Esophagus squamous epithelium (tissue), 5 donors: ENCODE results near the gene PRSS27. TPM values are rescaled to one million over a fixed set of nuclear protein-coding genes. Genes with fewer than 3 reads are reported as not detected.

ENCODE experiments used
- DNase-seq: peaks from one replicate; lab custom pipeline; 2025; lab: John Stamatoyannopoulos, UW
- H3K27ac ChIP-seq, 4 donors: fragments of 200-600 bp; sonication (generic); one replicate each; pipeline ENCODE4 v1.5.1; 2016 to 2019; ENCODE audit warnings: mild to moderate bottlenecking in 1 of 4
- H3K27me3 ChIP-seq, 4 donors: fragments of 200-600 bp; sonication (generic); 1 replicate in 3 of 4; 2 replicates in 1 of 4; pipeline versions ENCODE4 v1.5.1 to v1.6.0; 2017 to 2021; ENCODE audit warnings: antibody characterized with exemption in 1 of 4
- H3K36me3 ChIP-seq, 3 donors: fragments of 200-600 bp; sonication (generic); one replicate each; pipeline ENCODE4 v1.5.1; 2016 to 2019
- H3K4me1 ChIP-seq, 3 donors: fragments of 200-600 bp; sonication (generic); one replicate each; pipeline ENCODE4 v1.5.1; 2017 to 2019
- H3K4me3 ChIP-seq, 4 donors: fragments of 200-600 bp; sonication (generic); 1 replicate in 3 of 4; 2 replicates in 1 of 4; pipeline ENCODE4 v1.5.1; 2016 to 2019; ENCODE audit warnings: mild to moderate bottlenecking in 2 of 4, moderate library complexity in 1 of 4
- H3K9me3 ChIP-seq, 3 donors: fragments of 200-600 bp; sonication (generic); one replicate each; pipeline ENCODE4 v1.5.1; 2016 to 2019
- POLR2A ChIP-seq, 4 donors: fragments of 450-650 bp; IDR thresholded peaks; one replicate each; pipeline ENCODE4 v1.6.1; 2017; ENCODE audit warnings: antibody characterized with exemption in 4 of 4, mild to moderate bottlenecking in 4 of 4, moderate library complexity in 3 of 4
- WGBS, 2 donors: methylation state at CpG; one replicate each; pipeline ENCODE4 v1.1.5; 2018; 5-methylcytosine and 5-hydroxymethylcytosine counted together
- intact Hi-C: fragments of 100-400 bp; cut with DNase I; formaldehyde crosslinking; loops from one replicate; pipeline ENCODE4 v1.15.0; 2022
- total RNA-seq, 4 donors: library from RNA; depleted of rRNA; stranded (reverse); fragments of >200 nt; gene quantifications; one replicate each; pipeline ENCODE4 v1.1.0, GENCODE V29; 2016
- TF ChIP-seq, protein P1 (sequence below), 6 experiments: fragments of 450-650 bp in 4 of 6; fragments of 200-600 bp in 2 of 6; sonication (generic) in 2 of 6; IDR thresholded peaks; one replicate each; pipeline ENCODE4 v1.5.1; 2016 to 2019; ENCODE audit warnings: antibody characterized with exemption in 6 of 6, mild to moderate bottlenecking in 4 of 6, moderate library complexity in 4 of 6
- donor health status: DM: yes; HTN: yes; CAD: no.

The PRSS27 gene
- total RNA-seq, 4 donors from 2014 or later: 188 to 463 (median 228) TPM

DNA sequence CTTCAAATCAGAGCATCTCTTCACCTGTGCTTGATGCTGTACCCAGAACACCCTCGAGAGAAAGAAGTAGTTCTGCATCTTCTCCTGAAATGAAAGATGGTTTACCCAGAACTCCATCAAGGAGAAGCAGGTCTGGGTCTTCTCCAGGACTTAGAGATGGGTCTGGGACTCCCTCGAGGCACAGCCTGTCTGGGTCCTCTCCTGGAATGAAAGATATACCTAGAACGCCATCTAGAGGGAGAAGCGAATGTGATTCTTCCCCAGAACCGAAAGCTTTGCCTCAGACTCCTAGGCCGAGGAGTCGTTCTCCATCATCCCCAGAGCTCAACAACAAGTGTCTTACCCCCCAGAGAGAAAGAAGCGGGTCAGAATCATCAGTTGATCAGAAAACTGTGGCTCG lies 44.7 kb upstream of the PRSS27 start:
- TF ChIP-seq, protein P1, sequence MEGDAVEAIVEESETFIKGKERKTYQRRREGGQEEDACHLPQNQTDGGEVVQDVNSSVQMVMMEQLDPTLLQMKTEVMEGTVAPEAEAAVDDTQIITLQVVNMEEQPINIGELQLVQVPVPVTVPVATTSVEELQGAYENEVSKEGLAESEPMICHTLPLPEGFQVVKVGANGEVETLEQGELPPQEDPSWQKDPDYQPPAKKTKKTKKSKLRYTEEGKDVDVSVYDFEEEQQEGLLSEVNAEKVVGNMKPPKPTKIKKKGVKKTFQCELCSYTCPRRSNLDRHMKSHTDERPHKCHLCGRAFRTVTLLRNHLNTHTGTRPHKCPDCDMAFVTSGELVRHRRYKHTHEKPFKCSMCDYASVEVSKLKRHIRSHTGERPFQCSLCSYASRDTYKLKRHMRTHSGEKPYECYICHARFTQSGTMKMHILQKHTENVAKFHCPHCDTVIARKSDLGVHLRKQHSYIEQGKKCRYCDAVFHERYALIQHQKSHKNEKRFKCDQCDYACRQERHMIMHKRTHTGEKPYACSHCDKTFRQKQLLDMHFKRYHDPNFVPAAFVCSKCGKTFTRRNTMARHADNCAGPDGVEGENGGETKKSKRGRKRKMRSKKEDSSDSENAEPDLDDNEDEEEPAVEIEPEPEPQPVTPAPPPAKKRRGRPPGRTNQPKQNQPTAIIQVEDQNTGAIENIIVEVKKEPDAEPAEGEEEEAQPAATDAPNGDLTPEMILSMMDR (IDR thresholded peaks at IDR 0.05): no peak
- TF ChIP-seq POLR2A (IDR thresholded peaks at IDR 0.05): no peak
- Histone ChIP-seq H3K4me1 (peaks cover 10 to 29% (median 23%) of the 10 kb centered on the region in 3 donors), H3K36me3 (peaks cover 79 to 100% (median 97%) of the 10 kb centered on the region in 3 donors), H3K27me3 (no peaks in the 10 kb centered on the region), H3K4me3 (no peak overlapping the region), H3K9me3 (no peaks in the 10 kb centered on the region), H3K27ac (no peak overlapping the region)
- DNase-seq: no peak
- 78 to 90% methylated on average over 6 to 8 of the region's 9 CpGs for WGBS, 2 donors
- intact Hi-C loops: no loop called here

DNA sequence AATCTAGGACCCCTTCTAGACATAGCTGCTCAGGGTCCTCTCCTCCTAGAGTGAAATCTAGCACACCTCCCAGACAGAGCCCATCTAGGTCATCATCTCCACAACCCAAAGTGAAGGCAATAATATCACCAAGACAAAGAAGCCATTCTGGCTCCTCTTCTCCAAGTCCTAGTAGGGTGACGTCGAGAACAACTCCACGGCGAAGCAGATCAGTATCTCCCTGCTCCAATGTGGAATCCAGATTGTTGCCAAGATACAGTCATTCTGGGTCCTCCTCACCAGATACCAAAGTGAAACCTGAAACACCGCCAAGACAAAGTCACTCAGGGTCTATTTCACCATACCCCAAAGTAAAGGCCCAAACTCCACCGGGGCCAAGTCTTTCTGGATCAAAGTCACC lies 43.1 kb upstream of the PRSS27 start:
- Histone ChIP-seq H3K36me3 (peaks cover 78 to 100% (median 96%) of the 10 kb centered on the region in 3 donors), H3K4me1 (peaks cover 0 to 20% (median 9%) of the 10 kb centered on the region in 3 donors), H3K27ac (no peak overlapping the region), H3K27me3 (no peaks in the 10 kb centered on the region), H3K9me3 (no peaks in the 10 kb centered on the region), H3K4me3 (no peak overlapping the region)
- 95 to 96% methylated on average over 4 to 6 of the region's 6 CpGs for WGBS, 2 donors
- no peak for DNase-seq
- TF ChIP-seq POLR2A (IDR thresholded peaks at IDR 0.05): no peak
- TF ChIP-seq, protein P1 (IDR thresholded peaks at IDR 0.05): no peak
- intact Hi-C loops: no loop called here

DNA sequence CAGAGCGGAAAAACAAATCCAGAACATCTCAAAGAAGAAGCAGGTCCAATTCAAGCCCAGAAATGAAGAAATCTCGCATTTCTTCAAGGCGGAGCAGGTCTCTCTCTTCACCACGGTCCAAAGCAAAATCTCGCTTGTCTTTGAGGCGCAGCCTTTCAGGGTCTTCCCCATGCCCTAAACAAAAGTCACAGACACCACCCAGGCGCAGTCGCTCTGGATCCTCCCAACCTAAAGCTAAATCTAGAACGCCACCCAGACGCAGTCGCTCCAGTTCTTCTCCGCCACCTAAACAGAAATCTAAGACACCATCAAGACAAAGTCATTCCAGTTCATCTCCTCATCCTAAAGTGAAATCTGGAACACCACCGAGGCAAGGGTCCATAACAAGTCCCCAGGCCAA lies 42.7 kb upstream of the PRSS27 start:
- DNase-seq: no peak
- Histone ChIP-seq H3K36me3 (peaks cover 74 to 100% (median 96%) of the 10 kb centered on the region in 3 donors), H3K4me3 (no peak overlapping the region), H3K27me3 (no peaks in the 10 kb centered on the region), H3K27ac (no peak overlapping the region), H3K4me1 (peaks cover 0 to 19% (median 5%) of the 10 kb centered on the region in 3 donors), H3K9me3 (no peaks in the 10 kb centered on the region)
- intact Hi-C loops: no loop called here
- 97 to 98% methylated on average over 10 to 13 of the region's 13 CpGs for WGBS, 2 donors
- TF ChIP-seq POLR2A (IDR thresholded peaks at IDR 0.05): no peak
- TF ChIP-seq, protein P1 (IDR thresholded peaks at IDR 0.05): no peak

DNA sequence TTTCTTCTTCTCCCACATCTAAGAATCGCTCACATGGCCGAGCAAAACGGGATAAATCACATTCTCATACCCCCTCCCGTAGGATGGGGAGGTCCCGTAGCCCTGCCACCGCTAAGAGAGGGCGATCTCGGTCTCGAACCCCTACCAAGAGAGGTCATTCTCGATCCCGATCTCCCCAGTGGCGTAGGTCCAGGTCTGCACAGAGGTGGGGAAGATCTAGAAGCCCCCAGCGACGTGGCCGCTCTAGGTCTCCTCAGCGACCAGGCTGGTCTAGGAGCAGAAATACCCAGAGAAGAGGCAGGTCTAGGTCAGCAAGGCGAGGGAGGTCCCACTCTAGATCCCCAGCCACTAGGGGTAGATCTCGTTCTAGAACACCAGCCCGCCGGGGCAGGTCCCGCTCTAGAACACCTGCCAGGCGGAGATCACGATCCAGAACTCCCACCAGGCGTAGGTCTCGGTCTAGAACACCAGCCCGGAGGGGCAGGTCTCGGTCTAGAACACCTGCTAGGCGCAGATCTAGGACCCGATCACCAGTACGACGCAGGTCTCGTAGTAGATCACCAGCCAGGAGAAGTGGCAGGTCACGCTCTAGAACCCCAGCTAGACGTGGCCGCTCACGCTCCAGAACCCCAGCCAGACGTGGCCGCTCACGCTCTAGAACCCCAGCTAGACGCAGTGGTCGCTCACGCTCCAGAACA lies 42.0 kb upstream of the PRSS27 start:
- no peak for DNase-seq
- WGBS, 2 donors: 97 to 100% methylated on average over 4 to 14 of the region's 42 CpGs
- Histone ChIP-seq H3K4me1 (peaks cover 0 to 19% (median 6%) of the 10 kb centered on the region in 3 donors), H3K36me3 (peaks cover 68 to 100% (median 94%) of the 10 kb centered on the region in 3 donors), H3K9me3 (no peaks in the 10 kb centered on the region), H3K27ac (no peak overlapping the region), H3K27me3 (no peaks in the 10 kb centered on the region), H3K4me3 (no peak overlapping the region)
- intact Hi-C loops: no loop called here
- no peak for TF ChIP-seq POLR2A (IDR thresholded peaks at IDR 0.05)
- TF ChIP-seq, protein P1 (IDR thresholded peaks at IDR 0.05): no peak

DNA sequence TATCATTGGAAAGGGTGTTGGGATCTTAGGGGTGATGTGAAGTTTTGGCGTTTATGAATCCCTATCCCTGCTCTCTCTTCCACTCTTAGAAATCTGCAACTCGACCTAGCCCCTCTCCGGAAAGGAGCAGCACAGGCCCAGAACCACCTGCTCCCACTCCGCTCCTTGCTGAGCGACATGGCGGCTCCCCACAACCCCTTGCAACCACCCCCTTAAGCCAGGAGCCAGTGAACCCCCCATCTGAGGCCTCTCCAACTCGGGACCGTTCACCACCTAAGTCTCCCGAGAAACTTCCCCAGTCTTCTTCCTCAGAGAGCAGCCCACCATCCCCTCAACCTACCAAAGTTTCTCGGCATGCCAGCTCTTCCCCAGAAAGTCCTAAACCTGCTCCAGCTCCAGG lies 41.4 kb upstream of the PRSS27 start:
- no peaks in the 10 kb centered on the region for H3K9me3 ChIP-seq
- peaks cover 1 to 23% (median 9%) of the 10 kb centered on the region in 3 donors for H3K4me1 ChIP-seq
- TF ChIP-seq POLR2A (IDR thresholded peaks at IDR 0.05): no peak
- TF ChIP-seq, protein P1 (IDR thresholded peaks at IDR 0.05): no peak
- no peak overlapping the region for H3K27ac ChIP-seq
- WGBS, 2 donors: 93 to 94% methylated on average over 10 of the region's 10 CpGs
- H3K36me3 ChIP-seq: peaks cover 62 to 100% (median 88%) of the 10 kb centered on the region in 3 donors
- H3K27me3 ChIP-seq: no peaks in the 10 kb centered on the region
- H3K4me3 ChIP-seq: no peak overlapping the region
- intact Hi-C loops: no loop called here
- DNase-seq: no peak
